HepG2 (cell line): ENCODE data around the gene DENND2D. TPM values are rescaled to one million over a fixed set of nuclear protein-coding genes. Genes with fewer than 3 reads are reported as not detected.

Experiments
- ERF ChIP-seq: IDR thresholded peaks from 2 replicates; pipeline ENCODE4 v1.6.1; 2018; ENCODE audit warnings: missing biosample characterization, missing genetic modification reagents
- FOXP4 ChIP-seq: sonication (generic); formaldehyde crosslinking; IDR thresholded peaks from 2 replicates; pipeline ENCODE4 v1.4.0; 2020; ENCODE audit warnings: missing genetic modification reagents
- HDAC6 ChIP-seq: fragments of 200-600 bp; sonication (generic); IDR thresholded peaks from 2 replicates; pipeline ENCODE4 v1.7.0; 2017; ENCODE audit warnings: mild to moderate bottlenecking, antibody characterized with exemption, low read length, low read depth
- MAX ChIP-seq: IDR thresholded peaks from 2 replicates; pipeline ENCODE4 v1.6.1; 2012; ENCODE audit warnings: inconsistent platforms
- PHB2 ChIP-seq: fragments of 450-650 bp; IDR thresholded peaks from 2 replicates; pipeline ENCODE4 v1.6.1; 2018; ENCODE audit not compliant: partially characterized antibody
- TAF1 ChIP-seq: sonication (generic); formaldehyde crosslinking; IDR thresholded peaks from 2 replicates; pipeline ENCODE4 v1.4.0; 2020; ENCODE audit warnings: missing genetic modification reagents
- ZNF280B ChIP-seq: sonication (generic); formaldehyde crosslinking; IDR thresholded peaks from 2 replicates; pipeline ENCODE4 v1.5.0; 2020; ENCODE audit warnings: missing genetic modification reagents, mild to moderate bottlenecking, borderline replicate concordance
- ZNF407 ChIP-seq: sonication (generic); formaldehyde crosslinking; IDR thresholded peaks from one replicate; pipeline ENCODE4 v1.5.1; 2020; ENCODE audit warnings: mild to moderate bottlenecking, missing genetic modification reagents; ENCODE audit errors: not compliant biosample characterization
- polyA plus RNA-seq, 8 experiments: library from polyadenylated mRNA; depleted of rRNA in 3 of 8; stranded (reverse) in 7 of 8; unstranded in 1 of 8; fragments of >200 nt; fragmentation: Illumina TruSeq in 4 of 8; extraction: Trizol in 4 of 8; gene quantifications; 2 replicates each; pipeline versions ENCODE4 v1.2.1 to v1.2.3, GENCODE V29; 2011 to 2016; ENCODE audit warnings: low read depth in 4 of 8, missing spikeins in 1 of 8, mixed read lengths in 1 of 8; ENCODE audit not compliant: insufficient read depth in 1 of 8
- total RNA-seq, 5 experiments: library from RNA; depleted of rRNA; stranded (reverse); fragments of >200 nt; fragmentation: Illumina TruSeq; extraction: Trizol; gene quantifications; 2 replicates each; pipeline ENCODE4 v1.2.3, GENCODE V29; 2016; ENCODE audit warnings: low read depth in 1 of 5
- TF ChIP-seq, protein P1 (sequence below): sonication (generic); formaldehyde crosslinking; IDR thresholded peaks from 2 replicates; pipeline ENCODE4 v1.4.0; 2020; ENCODE audit warnings: missing genetic modification reagents

The DENND2D gene
- total and polyA plus RNA-seq, 2 of the 13 experiments (the other 11 are each of a cell fraction or from before 2014, with no cell fraction given): 0.04 TPM; not detected in 1

- TF ChIP-seq ZNF280B (no peak), MAX (no peak), PHB2 (no peak), FOXP4 (CRISPR knock-in tag) (peak; percentile 65), HDAC6 (no peak), ERF (CRISPR knock-in tag) (0 out of 2 replicates have a peak, but pooled peaks have one; percentile 26), TAF1 (CRISPR knock-in tag) (no peak), ZNF407 (CRISPR knock-in tag) (no peak)
- TF ChIP-seq, protein P1, sequence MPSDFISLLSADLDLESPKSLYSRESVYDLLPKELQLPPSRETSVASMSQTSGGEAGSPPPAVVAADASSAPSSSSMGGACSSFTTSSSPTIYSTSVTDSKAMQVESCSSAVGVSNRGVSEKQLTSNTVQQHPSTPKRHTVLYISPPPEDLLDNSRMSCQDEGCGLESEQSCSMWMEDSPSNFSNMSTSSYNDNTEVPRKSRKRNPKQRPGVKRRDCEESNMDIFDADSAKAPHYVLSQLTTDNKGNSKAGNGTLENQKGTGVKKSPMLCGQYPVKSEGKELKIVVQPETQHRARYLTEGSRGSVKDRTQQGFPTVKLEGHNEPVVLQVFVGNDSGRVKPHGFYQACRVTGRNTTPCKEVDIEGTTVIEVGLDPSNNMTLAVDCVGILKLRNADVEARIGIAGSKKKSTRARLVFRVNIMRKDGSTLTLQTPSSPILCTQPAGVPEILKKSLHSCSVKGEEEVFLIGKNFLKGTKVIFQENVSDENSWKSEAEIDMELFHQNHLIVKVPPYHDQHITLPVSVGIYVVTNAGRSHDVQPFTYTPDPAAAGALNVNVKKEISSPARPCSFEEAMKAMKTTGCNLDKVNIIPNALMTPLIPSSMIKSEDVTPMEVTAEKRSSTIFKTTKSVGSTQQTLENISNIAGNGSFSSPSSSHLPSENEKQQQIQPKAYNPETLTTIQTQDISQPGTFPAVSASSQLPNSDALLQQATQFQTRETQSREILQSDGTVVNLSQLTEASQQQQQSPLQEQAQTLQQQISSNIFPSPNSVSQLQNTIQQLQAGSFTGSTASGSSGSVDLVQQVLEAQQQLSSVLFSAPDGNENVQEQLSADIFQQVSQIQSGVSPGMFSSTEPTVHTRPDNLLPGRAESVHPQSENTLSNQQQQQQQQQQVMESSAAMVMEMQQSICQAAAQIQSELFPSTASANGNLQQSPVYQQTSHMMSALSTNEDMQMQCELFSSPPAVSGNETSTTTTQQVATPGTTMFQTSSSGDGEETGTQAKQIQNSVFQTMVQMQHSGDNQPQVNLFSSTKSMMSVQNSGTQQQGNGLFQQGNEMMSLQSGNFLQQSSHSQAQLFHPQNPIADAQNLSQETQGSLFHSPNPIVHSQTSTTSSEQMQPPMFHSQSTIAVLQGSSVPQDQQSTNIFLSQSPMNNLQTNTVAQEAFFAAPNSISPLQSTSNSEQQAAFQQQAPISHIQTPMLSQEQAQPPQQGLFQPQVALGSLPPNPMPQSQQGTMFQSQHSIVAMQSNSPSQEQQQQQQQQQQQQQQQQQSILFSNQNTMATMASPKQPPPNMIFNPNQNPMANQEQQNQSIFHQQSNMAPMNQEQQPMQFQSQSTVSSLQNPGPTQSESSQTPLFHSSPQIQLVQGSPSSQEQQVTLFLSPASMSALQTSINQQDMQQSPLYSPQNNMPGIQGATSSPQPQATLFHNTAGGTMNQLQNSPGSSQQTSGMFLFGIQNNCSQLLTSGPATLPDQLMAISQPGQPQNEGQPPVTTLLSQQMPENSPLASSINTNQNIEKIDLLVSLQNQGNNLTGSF (CRISPR knock-in tag): no peak
These were observed 5.3 kb downstream of the DENND2D start (continued) for GRCh38 chr1:111195002-111195684.
